Kidney (tissue), 14 donors: Measurements from ENCODE around the gene KIAA1328. TPM values are rescaled to one million over a fixed set of nuclear protein-coding genes. Genes with fewer than 3 reads are reported as not detected.

Experiments used
- DNase-seq, 5 donors: peaks; one replicate each; pipeline ENCODE4 v3.0.0-alpha.2; 2013 to 2020
- FAIRE-seq: peaks from 2 replicates; lab custom pipeline; 2012; peaks lifted over from hg19 to GRCh38; lab: Jason Lieb, UNC
- H3K27ac ChIP-seq, 2 donors: one replicate each; pipeline ENCODE4 v1.7.0; 2013; ENCODE audit warnings: low read depth in 2 of 2, low read length in 2 of 2, inconsistent platforms in 1 of 2
- H3K27me3 ChIP-seq: one replicate; pipeline ENCODE4 v1.7.1; 2013; ENCODE audit warnings: low read length, inconsistent platforms; ENCODE audit not compliant: control insufficient read depth, insufficient read depth
- H3K36me3 ChIP-seq, 3 donors: one replicate each; pipeline versions ENCODE4 v1.7.0 to v1.7.1; 2013; ENCODE audit warnings: low read length in 3 of 3, control low read depth in 1 of 3, inconsistent platforms in 1 of 3; ENCODE audit not compliant: insufficient read depth in 3 of 3, control insufficient read depth in 2 of 3
- H3K4me1 ChIP-seq, 3 donors: one replicate each; pipeline versions ENCODE4 v1.7.0 to v1.7.1; 2013; ENCODE audit warnings: low read length in 3 of 3, inconsistent platforms in 1 of 3, low read depth in 1 of 3; ENCODE audit not compliant: control insufficient read depth in 2 of 3, insufficient read depth in 2 of 3
- H3K4me3 ChIP-seq, 3 donors: one replicate each; pipeline versions ENCODE4 v1.7.0 to v1.8.1; 2013; ENCODE audit warnings: low read length in 3 of 3, control low read depth in 1 of 3, inconsistent platforms in 1 of 3
- H3K9ac ChIP-seq, 3 donors: one replicate each; pipeline versions ENCODE4 v1.7.0 to v1.7.1; 2013; ENCODE audit warnings: low read length in 3 of 3, control low read depth in 1 of 3, inconsistent platforms in 1 of 3
- H3K9me3 ChIP-seq, 3 donors: one replicate each; pipeline versions ENCODE4 v1.7.0 to v1.7.1; 2013; ENCODE audit warnings: low read length in 3 of 3, control low read depth in 1 of 3, inconsistent platforms in 1 of 3; ENCODE audit not compliant: control insufficient read depth in 2 of 3, insufficient read depth in 1 of 3
- intact Hi-C: fragments of 100-400 bp; cut with DNase I; formaldehyde crosslinking; loops from one replicate; pipeline ENCODE4 v1.11.1; 2022
- polyA plus RNA-seq: library from polyadenylated mRNA; stranded (reverse); fragments of 350-450 nt; fragmentation: Illumina TruSeq; extraction: RNeasy Lipid Tissue Mini Kit (QIAGEN cat#74804); gene quantifications from one replicate; pipeline ENCODE4 v1.2.3, GENCODE V29; 2014; ENCODE audit warnings: low read depth, low replicate concordance; ENCODE audit not compliant: insufficient read depth
- total RNA-seq: library from RNA; stranded (reverse); fragmentation: NEBNext Ultra II Directional; extraction: Animal tissue kit (Norgen Biotek cat#: 25700); gene quantifications from one replicate; pipeline ENCODE4 v1.2.1, GENCODE V29; 2021
- TF ChIP-seq, protein P1 (sequence below): IDR thresholded peaks from 3 replicates; pipeline ENCODE4 v1.5.1; 2012; ENCODE audit warnings: mild to moderate bottlenecking, moderate library complexity, borderline replicate concordance; ENCODE audit not compliant: insufficient read depth; ENCODE audit errors: extremely low read depth
- donor health status: control.
- donor health status: control.
- donor health status: control.
- donor health status: control.
- donor health status: control.
- donor health status: DM: yes; HTN: yes; CAD: no.
- donor health status: Normal renal cell carcinoma (clear cell type).

KIAA1328 gene
- total and polyA plus RNA-seq, 2 donors from 2014 or later = 2.7 to 11.6 TPM

GRCh38 chr18:37207343-37207742, 378.4 kb downstream of the KIAA1328 start:
- no peak overlapping the region for H3K27ac ChIP-seq
- intact Hi-C loops = no loop called here
- H3K27me3 ChIP-seq = no peaks in the 10 kb centered on the region
- DNase-seq = no peak
- FAIRE-seq = no peak
- no peaks in the 10 kb centered on the region for H3K4me1 ChIP-seq
- peaks cover 0 to 2% (median 0%) of the 10 kb centered on the region in 3 donors for H3K9me3 ChIP-seq
- H3K36me3 ChIP-seq = no peaks in the 10 kb centered on the region
- H3K4me3 ChIP-seq = no peak overlapping the region
- TF ChIP-seq, protein P1, sequence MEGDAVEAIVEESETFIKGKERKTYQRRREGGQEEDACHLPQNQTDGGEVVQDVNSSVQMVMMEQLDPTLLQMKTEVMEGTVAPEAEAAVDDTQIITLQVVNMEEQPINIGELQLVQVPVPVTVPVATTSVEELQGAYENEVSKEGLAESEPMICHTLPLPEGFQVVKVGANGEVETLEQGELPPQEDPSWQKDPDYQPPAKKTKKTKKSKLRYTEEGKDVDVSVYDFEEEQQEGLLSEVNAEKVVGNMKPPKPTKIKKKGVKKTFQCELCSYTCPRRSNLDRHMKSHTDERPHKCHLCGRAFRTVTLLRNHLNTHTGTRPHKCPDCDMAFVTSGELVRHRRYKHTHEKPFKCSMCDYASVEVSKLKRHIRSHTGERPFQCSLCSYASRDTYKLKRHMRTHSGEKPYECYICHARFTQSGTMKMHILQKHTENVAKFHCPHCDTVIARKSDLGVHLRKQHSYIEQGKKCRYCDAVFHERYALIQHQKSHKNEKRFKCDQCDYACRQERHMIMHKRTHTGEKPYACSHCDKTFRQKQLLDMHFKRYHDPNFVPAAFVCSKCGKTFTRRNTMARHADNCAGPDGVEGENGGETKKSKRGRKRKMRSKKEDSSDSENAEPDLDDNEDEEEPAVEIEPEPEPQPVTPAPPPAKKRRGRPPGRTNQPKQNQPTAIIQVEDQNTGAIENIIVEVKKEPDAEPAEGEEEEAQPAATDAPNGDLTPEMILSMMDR = no peak
- H3K9ac ChIP-seq = no peak overlapping the region

GRCh38 chr18:37210781-37211180, 381.9 kb downstream of the KIAA1328 start:
- TF ChIP-seq, protein P1 = no peak
- Histone ChIP-seq H3K27me3 (no peaks in the 10 kb centered on the region), H3K27ac (no peak overlapping the region), H3K36me3 (no peaks in the 10 kb centered on the region), H3K4me1 (no peaks in the 10 kb centered on the region), H3K4me3 (no peak overlapping the region), H3K9me3 (no peaks in the 10 kb centered on the region), H3K9ac (no peak overlapping the region)
- intact Hi-C loops = no loop called here
- DNase-seq (no peak), FAIRE-seq (no peak)

- TF ChIP-seq, protein P1 = no peak
- no peak overlapping the region for H3K27ac ChIP-seq
- H3K27me3 ChIP-seq = no peaks in the 10 kb centered on the region
- no peak overlapping the region for H3K4me3 ChIP-seq
- intact Hi-C loops = no loop called here
- H3K9me3 ChIP-seq = no peaks in the 10 kb centered on the region
- DNase-seq (peak in 1 of 5 donors; percentile 11), FAIRE-seq (no peak)
- H3K4me1 ChIP-seq = no peaks in the 10 kb centered on the region
- H3K36me3 ChIP-seq = no peaks in the 10 kb centered on the region
- H3K9ac ChIP-seq = no peak overlapping the region
These were observed 389.2 kb downstream of the KIAA1328 start for GRCh38 chr18:37218022-37218590.

DNA sequence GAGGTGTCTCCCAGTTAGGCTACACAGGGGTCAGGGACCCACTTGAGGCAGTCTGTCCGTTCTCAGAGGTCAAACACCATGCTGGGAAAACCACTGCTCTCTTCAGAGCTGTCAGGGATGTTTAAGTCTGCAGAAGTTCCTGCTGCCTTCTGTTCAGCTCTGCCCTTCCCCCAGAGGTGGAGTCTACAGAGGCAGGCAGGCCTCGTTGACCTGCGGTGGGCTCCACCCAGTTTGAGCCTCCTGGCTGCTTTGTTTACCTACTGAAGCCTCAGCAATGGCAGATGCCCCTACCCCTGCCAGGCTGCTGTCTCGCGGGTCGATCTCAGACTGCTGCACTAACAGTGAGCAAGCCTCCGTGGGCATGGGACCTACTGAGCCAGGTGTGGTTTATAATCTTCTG, 390.3 kb downstream of the KIAA1328 start:
- DNase-seq = no peak

More for the DNA sequence above, 390.3 kb downstream of the KIAA1328 start:
- no peaks in the 10 kb centered on the region for H3K27me3 ChIP-seq
- TF ChIP-seq, protein P1 = no peak
- no peaks in the 10 kb centered on the region for H3K4me1 ChIP-seq
- H3K27ac ChIP-seq = no peak overlapping the region
- FAIRE-seq = no peak
- H3K36me3 ChIP-seq = no peaks in the 10 kb centered on the region
- no peaks in the 10 kb centered on the region for H3K9me3 ChIP-seq
- no peak overlapping the region for H3K4me3 ChIP-seq
- intact Hi-C loops = no loop called here
- H3K9ac ChIP-seq = no peak overlapping the region
